Measurements from ENCODE around the gene ARSI.

The ARSI gene

GRCh38 chr5:150307617-150308426 lies 5.1 kb upstream of the ARSI start:
- DNase-seq (ENCODE audit: low read depth, low spot score), result no peak

- DNase-seq (ENCODE audit: low read depth, low spot score), result no peak
These were observed 4.1 kb upstream of the ARSI start for GRCh38 chr5:150306775-150307174.

GRCh38 chr5:150305557-150305956 lies 2.9 kb upstream of the ARSI start:
- no peak for DNase-seq (ENCODE audit: low read depth, low spot score)

- DNase-seq (ENCODE audit: low read depth, low spot score), result no peak
These were observed 2.4 kb upstream of the ARSI start for GRCh38 chr5:150305095-150305494.

GRCh38 chr5:150304481-150305081 lies 1.9 kb upstream of the ARSI start:
- DNase-seq (ENCODE audit: low read depth, low spot score), result no peak

GRCh38 chr5:150303660-150304386 lies 1.1 kb upstream of the ARSI start:
- no peak for DNase-seq (ENCODE audit: low read depth, low spot score)

- no peak for DNase-seq (ENCODE audit: low read depth, low spot score)
These were observed 438 bp upstream of the ARSI start for GRCh38 chr5:150303070-150303615.

GRCh38 chr5:150301901-150302300 lies 804 bp downstream of the ARSI start:
- no peak for DNase-seq (ENCODE audit: low read depth, low spot score)

GRCh38 chr5:150301170-150301505 lies 1.6 kb downstream of the ARSI start:
- DNase-seq (ENCODE audit: low read depth, low spot score), result no peak

- no peak for DNase-seq (ENCODE audit: low read depth, low spot score)
These were observed 2.1 kb downstream of the ARSI start for GRCh38 chr5:150300496-150301169.

- no peak for DNase-seq (ENCODE audit: low read depth, low spot score)
These were observed 3.0 kb downstream of the ARSI start for GRCh38 chr5:150299571-150300327.

- no peak for DNase-seq (ENCODE audit: low read depth, low spot score)
These were observed 3.8 kb downstream of the ARSI start for GRCh38 chr5:150298701-150299451.

GRCh38 chr5:150297934-150298595 lies 4.6 kb downstream of the ARSI start:
- no peak for DNase-seq (ENCODE audit: low read depth, low spot score)

GRCh38 chr5:150297236-150297890 lies 5.3 kb downstream of the ARSI start:
- no peak for DNase-seq (ENCODE audit: low read depth, low spot score)

- no peak for DNase-seq (ENCODE audit: low read depth, low spot score)
These were observed 6.2 kb downstream of the ARSI start for GRCh38 chr5:150296496-150296895.

- no peak for DNase-seq (ENCODE audit: low read depth, low spot score)
These were observed 6.8 kb downstream of the ARSI start for GRCh38 chr5:150295741-150296486.

GRCh38 chr5:150295172-150295634 lies 7.5 kb downstream of the ARSI start:
- no peak for DNase-seq (ENCODE audit: low read depth, low spot score)

GRCh38 chr5:150294551-150295071 lies 8.1 kb downstream of the ARSI start:
- DNase-seq (ENCODE audit: low read depth, low spot score), result no peak
